ENCODE measurements around the gene KIF21B.
"Not testable (repeated sequence)": the region's sequence is repeated elsewhere in the genome, so short reads cannot be mapped to it uniquely, and the experiment has no call there.

KIF21B gene

GRCh38 chr1:200971955-200972711, 51.4 kb downstream of the KIF21B start:
- no peak for TF ChIP-seq ZNF274 (IDR thresholded peaks at IDR 0.05; ENCODE audit: low read depth, low read length)
- no peak overlapping the region for H3K4me3 ChIP-seq (ENCODE audit: low read length)

DNA sequence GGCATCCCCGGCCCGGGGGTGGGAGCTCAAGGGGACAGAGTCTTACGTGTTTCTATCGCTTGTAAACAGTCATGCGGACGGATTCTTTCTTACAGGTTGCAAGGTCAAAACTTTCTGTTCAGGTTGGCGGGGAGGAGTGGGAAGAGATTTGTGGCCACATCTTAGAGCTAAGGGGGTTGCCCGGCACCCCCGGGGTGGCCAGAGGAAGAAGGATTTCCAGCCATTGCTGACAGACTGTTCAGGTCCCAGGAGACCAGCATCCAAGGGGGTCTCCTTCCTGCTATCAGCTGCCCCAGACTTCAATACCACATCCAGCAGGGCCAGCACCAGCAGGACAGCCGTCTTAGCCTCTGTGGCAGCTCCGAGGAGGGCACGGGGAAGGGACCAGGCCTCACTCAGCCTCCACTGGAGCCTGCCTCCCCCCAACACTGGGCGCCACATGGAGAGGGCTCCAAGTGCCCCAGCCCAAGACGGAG, 52.0 kb downstream of the KIF21B start:
- TF ChIP-seq ZNF274 (IDR thresholded peaks at IDR 0.05; ENCODE audit: low read depth, low read length), result no peak
- H3K4me3 ChIP-seq (ENCODE audit: low read length), result no peak overlapping the region

- no peak for TF ChIP-seq ZNF274 (IDR thresholded peaks at IDR 0.05; ENCODE audit: low read depth, low read length)
- no peak overlapping the region for H3K4me3 ChIP-seq (ENCODE audit: low read length)
These were observed 52.6 kb downstream of the KIF21B start for GRCh38 chr1:200970771-200971427.

DNA sequence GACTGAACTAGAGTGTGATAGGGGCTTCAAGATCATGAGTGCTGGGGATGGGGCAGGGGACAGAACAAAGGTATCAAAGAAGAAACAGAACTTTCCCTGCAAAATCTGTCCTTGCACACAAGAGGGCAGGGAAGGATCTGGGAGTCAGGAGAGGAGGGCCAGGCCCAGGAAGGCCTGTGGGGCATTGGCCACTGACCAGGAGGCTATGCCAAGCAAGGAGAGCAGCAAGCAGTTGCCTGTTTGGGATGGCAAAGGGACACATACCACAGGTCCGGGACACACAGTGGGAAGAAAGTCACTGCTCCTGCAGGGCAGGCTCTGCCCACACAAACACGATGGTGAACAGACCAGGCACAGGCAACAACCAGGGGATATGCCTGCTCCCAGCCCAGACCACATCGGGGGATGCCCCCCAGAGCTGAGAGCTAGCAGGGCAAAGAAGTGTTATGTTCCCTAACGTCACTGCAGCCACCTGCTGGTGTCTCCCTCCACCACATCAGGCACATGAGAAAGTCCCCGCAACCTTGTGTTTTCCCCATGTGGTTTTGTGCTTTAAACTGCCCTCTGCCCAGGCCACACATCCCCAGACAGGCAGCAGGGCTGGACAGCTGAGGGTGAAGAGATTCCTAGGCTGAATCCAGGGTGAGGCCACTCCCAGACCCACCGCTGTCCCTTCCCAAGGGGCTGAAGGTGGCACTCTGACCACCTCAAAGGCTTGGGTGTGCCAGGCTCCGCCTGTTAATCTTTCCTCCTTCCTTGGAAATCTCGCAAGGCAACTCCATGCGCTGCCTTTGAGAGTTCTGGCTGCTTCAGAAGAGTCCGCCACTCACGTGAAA, 53.6 kb downstream of the KIF21B start:
- TF ChIP-seq ZNF274 (IDR thresholded peaks at IDR 0.05; ENCODE audit: low read depth, low read length), result no peak
- H3K4me3 ChIP-seq (ENCODE audit: low read length), result no peak overlapping the region

- no peak for TF ChIP-seq ZNF274 (IDR thresholded peaks at IDR 0.05; ENCODE audit: low read depth, low read length)
- H3K4me3 ChIP-seq (ENCODE audit: low read length), result no peak overlapping the region
These were observed 54.8 kb downstream of the KIF21B start for GRCh38 chr1:200968469-200969410.

- no peak overlapping the region for H3K4me3 ChIP-seq (ENCODE audit: low read length)
- no peak for TF ChIP-seq ZNF274 (IDR thresholded peaks at IDR 0.05; ENCODE audit: low read depth, low read length)
These were observed 55.6 kb downstream of the KIF21B start for GRCh38 chr1:200967693-200968468.

GRCh38 chr1:200966934-200967333, 56.6 kb downstream of the KIF21B start:
- no peak for TF ChIP-seq ZNF274 (IDR thresholded peaks at IDR 0.05; ENCODE audit: low read depth, low read length)
- no peak overlapping the region for H3K4me3 ChIP-seq (ENCODE audit: low read length)

DNA sequence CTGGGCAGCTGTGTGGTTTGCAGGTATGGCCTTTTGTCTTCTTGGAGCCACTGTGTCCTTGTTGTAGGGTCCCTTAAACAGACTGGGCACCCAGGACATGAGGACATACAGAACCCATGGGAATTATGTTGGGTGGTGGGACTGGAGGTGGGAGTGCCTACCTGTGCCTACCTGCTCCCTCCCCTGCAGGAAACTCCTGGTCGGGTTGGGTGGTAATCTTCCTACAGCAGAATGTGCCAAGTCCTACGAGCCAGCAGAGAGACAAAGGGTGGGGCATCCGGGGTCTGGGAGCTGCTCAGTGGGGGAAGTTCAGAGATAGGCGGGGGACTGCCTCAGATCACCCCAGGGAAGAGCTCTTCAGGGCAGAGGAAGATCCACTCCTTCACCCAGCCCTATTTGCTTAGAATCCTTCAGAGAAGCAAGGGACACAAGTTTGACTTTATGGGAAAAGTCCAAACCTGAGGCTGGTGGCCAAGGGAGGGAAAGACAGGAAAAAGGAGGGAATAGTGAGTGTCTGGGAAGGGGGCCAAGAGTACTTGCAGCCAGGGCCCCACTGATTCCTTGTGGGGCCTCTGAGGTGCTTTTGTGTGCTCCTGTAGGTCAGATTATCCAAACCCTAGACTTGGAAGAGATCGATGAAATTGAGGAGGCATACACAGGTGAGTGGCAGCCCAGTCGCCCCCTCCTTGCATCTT, 58.3 kb downstream of the KIF21B start:
- TF ChIP-seq ZNF274 (IDR thresholded peaks at IDR 0.05; ENCODE audit: low read depth, low read length), result no peak
- H3K4me3 ChIP-seq (ENCODE audit: low read length), result no peak overlapping the region

GRCh38 chr1:200963888-200964287, 59.6 kb downstream of the KIF21B start:
- not testable (repeated sequence) for H3K4me3 ChIP-seq (ENCODE audit: low read length)

DNA sequence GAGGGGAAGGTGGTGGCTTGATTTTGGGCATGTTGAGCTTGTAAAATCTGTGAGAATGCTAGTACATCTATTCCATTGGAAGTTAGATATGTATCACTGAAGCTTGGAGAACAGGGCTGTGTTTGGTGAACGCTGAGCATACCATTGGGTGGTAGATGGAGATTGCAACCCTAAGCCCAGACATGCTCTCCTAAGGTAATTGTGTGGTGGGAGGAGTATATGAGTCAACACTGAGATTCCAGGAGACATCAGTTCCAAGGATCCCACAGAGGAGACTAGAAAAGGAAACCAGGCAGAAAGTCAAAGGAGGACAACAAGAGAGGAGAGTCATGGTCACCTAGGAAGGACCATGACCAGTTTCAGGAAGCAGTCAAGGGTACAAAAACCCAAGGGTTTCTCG, 60.4 kb downstream of the KIF21B start:
- no peak for TF ChIP-seq ZNF274 (IDR thresholded peaks at IDR 0.05; ENCODE audit: low read depth, low read length)

DNA sequence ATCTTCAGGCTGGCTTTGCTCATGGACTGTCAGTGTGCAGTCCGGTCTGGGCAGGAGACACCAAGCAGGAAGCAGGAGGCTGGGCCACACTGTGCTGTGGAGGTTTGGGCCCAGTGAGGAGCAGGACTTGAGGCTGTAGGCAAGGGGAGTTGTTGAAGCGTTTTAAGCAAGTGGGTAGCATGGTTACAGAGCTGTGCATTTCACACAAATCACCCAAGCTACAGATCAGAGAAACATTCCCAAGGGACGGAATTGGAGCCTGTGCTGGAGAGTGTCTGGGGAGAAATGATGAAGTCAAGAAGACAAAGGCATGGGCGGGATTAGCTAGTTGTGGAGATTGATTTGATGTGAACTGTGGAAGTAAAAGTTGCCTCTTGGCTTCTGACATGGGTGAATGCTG, 60.9 kb downstream of the KIF21B start:
- no peak for TF ChIP-seq ZNF274 (IDR thresholded peaks at IDR 0.05; ENCODE audit: low read depth, low read length)
- no peak overlapping the region for H3K4me3 ChIP-seq (ENCODE audit: low read length)

More for the DNA sequence above, 60.4 kb downstream of the KIF21B start:
- no peak overlapping the region for H3K4me3 ChIP-seq (ENCODE audit: low read length)

DNA sequence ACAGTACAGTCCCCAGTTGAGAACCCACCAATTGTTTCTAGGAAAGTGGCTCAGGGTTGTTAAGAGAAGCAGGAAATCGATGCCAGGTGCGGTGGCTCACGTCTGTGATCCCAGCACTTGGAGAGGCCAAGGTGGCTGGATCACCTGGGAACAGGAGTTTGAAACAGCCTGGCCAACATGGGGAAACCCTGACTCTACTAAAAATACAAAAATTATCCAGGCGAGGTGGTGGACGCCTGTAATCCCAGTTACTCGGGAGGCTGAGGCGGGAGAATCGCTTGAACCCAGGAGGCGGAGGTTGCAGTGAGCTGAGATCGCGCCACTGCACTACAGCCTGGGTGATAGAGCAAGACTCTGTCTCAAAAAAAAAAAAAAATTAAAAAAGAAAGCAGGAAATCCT, 61.4 kb downstream of the KIF21B start:
- not testable (repeated sequence) for H3K4me3 ChIP-seq (ENCODE audit: low read length)

Data from GM08714 (cell line).